ENCODE data around the gene GSX1. TPM values are rescaled to one million over a fixed set of nuclear protein-coding genes. Genes with fewer than 3 reads are reported as not detected.
A peak's percentile ranks its signal among the peaks of the same experiment; 100 is the strongest.

The GSX1 gene
- not detected for total RNA-seq
- not detected for polyA plus RNA-seq

DNA sequence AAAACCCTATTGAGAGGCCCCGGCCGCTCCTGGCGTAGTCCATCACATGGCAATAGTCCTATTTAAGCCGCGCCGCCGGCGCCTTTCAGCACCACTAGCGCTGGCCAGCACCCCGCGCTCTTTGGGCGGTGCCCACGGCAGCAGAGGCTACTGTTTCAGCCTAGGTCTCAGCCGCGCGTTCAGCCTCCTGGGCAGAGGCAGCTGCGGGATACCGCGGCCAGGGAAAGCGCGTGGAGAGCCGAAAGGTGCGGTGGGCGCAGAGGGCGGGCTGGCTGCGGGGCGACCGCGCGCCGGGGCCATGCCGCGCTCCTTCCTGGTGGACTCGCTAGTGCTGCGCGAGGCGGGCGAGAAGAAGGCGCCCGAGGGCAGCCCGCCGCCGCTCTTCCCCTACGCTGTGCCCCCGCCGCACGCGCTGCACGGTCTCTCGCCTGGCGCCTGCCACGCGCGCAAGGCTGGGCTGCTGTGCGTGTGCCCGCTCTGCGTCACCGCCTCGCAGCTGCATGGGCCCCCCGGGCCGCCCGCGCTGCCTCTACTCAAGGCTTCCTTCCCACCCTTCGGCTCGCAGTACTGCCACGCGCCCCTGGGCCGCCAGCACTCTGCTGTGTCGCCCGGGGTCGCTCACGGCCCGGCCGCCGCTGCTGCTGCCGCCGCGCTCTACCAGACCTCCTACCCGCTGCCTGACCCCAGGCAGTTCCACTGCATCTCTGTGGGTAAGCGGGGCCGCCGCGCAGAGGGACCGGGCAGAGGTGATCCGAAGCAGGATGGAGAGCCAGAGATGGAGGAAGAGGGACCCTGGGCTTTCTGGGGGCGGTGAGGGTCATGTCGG, at the start of gene GSX1:
Gene GSX1, plus strand, starts transcription at position 91 of the 826 bp plus-strand sequence. Its CDS starts 208 bp downstream, at position 299.
- Histone ChIP-seq H3K4me3 (ENCODE audit: low read depth in 1 of 3, low read length in 3 of 3) (peak within 1 kb of the TSS in 2 of 3 donors; percentile 32 to 34), H3K27me3 (ENCODE audit: control insufficient read depth in 4 of 4, insufficient read depth in 4 of 4, low read length in 3 of 4) (peaks cover 4 to 37% (median 30%) of the 10 kb centered on the region in 4 donors), H3K36me3 (ENCODE audit: control insufficient read depth in 4 of 4, insufficient read depth in 3 of 4, low read depth in 1 of 4, low read length in 3 of 4) (no peaks in the 10 kb centered on the region), H3K9me3 (ENCODE audit: control insufficient read depth in 4 of 4, low read length in 3 of 4) (no peaks in the 10 kb centered on the region), H3K4me1 (ENCODE audit: control insufficient read depth in 4 of 4, insufficient read depth in 4 of 4, low read length in 3 of 4) (peaks cover 18 to 33% (median 21%) of the 10 kb centered on the region in 4 donors), H3K9ac (ENCODE audit: low read depth in 1 of 2, low read length in 2 of 2) (no peak within 1 kb of the TSS), H3K27ac (ENCODE audit: low read depth in 1 of 2, low read length in 2 of 2) (no peak within 1 kb of the TSS)
- peak; percentile 58 for DNase-seq (ENCODE audit: low spot score)
- TF ChIP-seq, protein P1, sequence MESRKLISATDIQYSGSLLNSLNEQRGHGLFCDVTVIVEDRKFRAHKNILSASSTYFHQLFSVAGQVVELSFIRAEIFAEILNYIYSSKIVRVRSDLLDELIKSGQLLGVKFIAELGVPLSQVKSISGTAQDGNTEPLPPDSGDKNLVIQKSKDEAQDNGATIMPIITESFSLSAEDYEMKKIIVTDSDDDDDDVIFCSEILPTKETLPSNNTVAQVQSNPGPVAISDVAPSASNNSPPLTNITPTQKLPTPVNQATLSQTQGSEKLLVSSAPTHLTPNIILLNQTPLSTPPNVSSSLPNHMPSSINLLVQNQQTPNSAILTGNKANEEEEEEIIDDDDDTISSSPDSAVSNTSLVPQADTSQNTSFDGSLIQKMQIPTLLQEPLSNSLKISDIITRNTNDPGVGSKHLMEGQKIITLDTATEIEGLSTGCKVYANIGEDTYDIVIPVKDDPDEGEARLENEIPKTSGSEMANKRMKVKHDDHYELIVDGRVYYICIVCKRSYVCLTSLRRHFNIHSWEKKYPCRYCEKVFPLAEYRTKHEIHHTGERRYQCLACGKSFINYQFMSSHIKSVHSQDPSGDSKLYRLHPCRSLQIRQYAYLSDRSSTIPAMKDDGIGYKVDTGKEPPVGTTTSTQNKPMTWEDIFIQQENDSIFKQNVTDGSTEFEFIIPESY (IDR thresholded peaks at IDR 0.05) = no peak
- TF ChIP-seq, protein P2, sequence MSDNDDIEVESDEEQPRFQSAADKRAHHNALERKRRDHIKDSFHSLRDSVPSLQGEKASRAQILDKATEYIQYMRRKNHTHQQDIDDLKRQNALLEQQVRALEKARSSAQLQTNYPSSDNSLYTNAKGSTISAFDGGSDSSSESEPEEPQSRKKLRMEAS (IDR thresholded peaks at IDR 0.05) = peak; percentile 14
- TF ChIP-seq, protein P3, sequence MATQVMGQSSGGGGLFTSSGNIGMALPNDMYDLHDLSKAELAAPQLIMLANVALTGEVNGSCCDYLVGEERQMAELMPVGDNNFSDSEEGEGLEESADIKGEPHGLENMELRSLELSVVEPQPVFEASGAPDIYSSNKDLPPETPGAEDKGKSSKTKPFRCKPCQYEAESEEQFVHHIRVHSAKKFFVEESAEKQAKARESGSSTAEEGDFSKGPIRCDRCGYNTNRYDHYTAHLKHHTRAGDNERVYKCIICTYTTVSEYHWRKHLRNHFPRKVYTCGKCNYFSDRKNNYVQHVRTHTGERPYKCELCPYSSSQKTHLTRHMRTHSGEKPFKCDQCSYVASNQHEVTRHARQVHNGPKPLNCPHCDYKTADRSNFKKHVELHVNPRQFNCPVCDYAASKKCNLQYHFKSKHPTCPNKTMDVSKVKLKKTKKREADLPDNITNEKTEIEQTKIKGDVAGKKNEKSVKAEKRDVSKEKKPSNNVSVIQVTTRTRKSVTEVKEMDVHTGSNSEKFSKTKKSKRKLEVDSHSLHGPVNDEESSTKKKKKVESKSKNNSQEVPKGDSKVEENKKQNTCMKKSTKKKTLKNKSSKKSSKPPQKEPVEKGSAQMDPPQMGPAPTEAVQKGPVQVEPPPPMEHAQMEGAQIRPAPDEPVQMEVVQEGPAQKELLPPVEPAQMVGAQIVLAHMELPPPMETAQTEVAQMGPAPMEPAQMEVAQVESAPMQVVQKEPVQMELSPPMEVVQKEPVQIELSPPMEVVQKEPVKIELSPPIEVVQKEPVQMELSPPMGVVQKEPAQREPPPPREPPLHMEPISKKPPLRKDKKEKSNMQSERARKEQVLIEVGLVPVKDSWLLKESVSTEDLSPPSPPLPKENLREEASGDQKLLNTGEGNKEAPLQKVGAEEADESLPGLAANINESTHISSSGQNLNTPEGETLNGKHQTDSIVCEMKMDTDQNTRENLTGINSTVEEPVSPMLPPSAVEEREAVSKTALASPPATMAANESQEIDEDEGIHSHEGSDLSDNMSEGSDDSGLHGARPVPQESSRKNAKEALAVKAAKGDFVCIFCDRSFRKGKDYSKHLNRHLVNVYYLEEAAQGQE (IDR thresholded peaks at IDR 0.05) = peak; percentile 99
- no peak for TF ChIP-seq JUND (IDR thresholded peaks at IDR 0.05)
- peak in 1 of 2 donors; percentile 18 for TF ChIP-seq RAD21 (IDR thresholded peaks at IDR 0.05)
- WGBS = 7% methylated on average over 87 of the region's 87 CpGs

DNA sequence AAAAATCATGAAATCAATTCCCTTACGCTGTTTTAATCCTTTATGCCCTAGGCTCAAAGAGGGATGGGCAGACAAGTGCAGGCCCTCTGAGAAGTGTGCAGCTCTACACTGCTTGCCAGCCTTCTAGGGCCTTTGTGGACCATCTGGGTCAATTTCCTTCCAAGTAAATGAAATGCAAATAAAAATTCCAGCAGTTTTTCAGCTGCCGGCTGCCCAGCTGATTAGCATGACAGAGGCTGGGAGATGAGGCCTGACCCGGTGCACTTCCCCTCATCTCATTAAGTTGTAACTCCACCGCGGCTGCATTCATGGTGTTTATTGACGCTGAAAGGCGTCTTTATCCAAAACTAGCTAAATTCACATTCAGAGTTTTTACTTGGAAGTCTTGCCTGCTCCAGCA, 47.5 kb upstream of the GSX1 start:
- DNase-seq (ENCODE audit: low spot score) = no peak
- TF ChIP-seq EGR1 (IDR thresholded peaks at IDR 0.05; ENCODE audit: low read depth in 2 of 2) (no peak), HNF4G (IDR thresholded peaks at IDR 0.05) (no peak), HNF4A (conservative IDR thresholded peaks at IDR 0.05) (no peak), NR2F2 (IDR thresholded peaks at IDR 0.05) (no peak), SP1 (IDR thresholded peaks at IDR 0.05) (no peak), FOXA2 (IDR thresholded peaks at IDR 0.05) (no peak), GABPA (IDR thresholded peaks at IDR 0.05 in 1 of 2, conservative IDR thresholded peaks at IDR 0.05 in 1 of 2) (no peak), RXRA (IDR thresholded peaks at IDR 0.05) (no peak), FOXA1 (IDR thresholded peaks at IDR 0.05) (no peak), JUND (IDR thresholded peaks at IDR 0.05) (no peak), YY1 (IDR thresholded peaks at IDR 0.05) (no peak)
- TF ChIP-seq, protein P1 (IDR thresholded peaks at IDR 0.05) = no peak
- TF ChIP-seq, protein P4, sequence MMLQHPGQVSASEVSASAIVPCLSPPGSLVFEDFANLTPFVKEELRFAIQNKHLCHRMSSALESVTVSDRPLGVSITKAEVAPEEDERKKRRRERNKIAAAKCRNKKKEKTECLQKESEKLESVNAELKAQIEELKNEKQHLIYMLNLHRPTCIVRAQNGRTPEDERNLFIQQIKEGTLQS (IDR thresholded peaks at IDR 0.05) = no peak
- TF ChIP-seq, protein P2 (IDR thresholded peaks at IDR 0.05) = no peak
- TF ChIP-seq, protein P3 (IDR thresholded peaks at IDR 0.05) = no peak

More for the DNA sequence above, 47.5 kb upstream of the GSX1 start:
- 48% methylated on average over 7 of the region's 7 CpGs for WGBS
- no peak overlapping the region for H3K9ac ChIP-seq (ENCODE audit: low read depth in 1 of 2, low read length in 2 of 2)
- peaks cover 0 to 3% (median 0%) of the 10 kb centered on the region in 4 donors for H3K9me3 ChIP-seq (ENCODE audit: control insufficient read depth in 4 of 4, low read length in 3 of 4)
- no peaks in the 10 kb centered on the region for H3K4me1 ChIP-seq (ENCODE audit: control insufficient read depth in 4 of 4, insufficient read depth in 4 of 4, low read length in 3 of 4)
- no peak overlapping the region for H3K27ac ChIP-seq (ENCODE audit: low read depth in 1 of 2, low read length in 2 of 2)
- H3K36me3 ChIP-seq (ENCODE audit: control insufficient read depth in 4 of 4, insufficient read depth in 3 of 4, low read depth in 1 of 4, low read length in 3 of 4) = no peaks in the 10 kb centered on the region
- peaks cover 0 to 4% (median 0%) of the 10 kb centered on the region in 4 donors for H3K27me3 ChIP-seq (ENCODE audit: control insufficient read depth in 4 of 4, insufficient read depth in 4 of 4, low read length in 3 of 4)
- no peak overlapping the region for H3K4me3 ChIP-seq (ENCODE audit: low read depth in 1 of 3, low read length in 3 of 3)

Measured in liver (tissue), 9 donors.